Hepatic stellate cell (primary cell): ENCODE results near the gene PEDS1.
A peak's percentile ranks its signal among the peaks of the same experiment; 100 is the strongest.
"Not testable (repeated sequence)": the region's sequence is repeated elsewhere in the genome, so short reads cannot be mapped to it uniquely, and the experiment has no call there.

Experiments used
- DNase-seq: peaks from one replicate; pipeline ENCODE4 v3.0.0; 2011; ENCODE audit warnings: low spot score

PEDS1 gene

DNA sequence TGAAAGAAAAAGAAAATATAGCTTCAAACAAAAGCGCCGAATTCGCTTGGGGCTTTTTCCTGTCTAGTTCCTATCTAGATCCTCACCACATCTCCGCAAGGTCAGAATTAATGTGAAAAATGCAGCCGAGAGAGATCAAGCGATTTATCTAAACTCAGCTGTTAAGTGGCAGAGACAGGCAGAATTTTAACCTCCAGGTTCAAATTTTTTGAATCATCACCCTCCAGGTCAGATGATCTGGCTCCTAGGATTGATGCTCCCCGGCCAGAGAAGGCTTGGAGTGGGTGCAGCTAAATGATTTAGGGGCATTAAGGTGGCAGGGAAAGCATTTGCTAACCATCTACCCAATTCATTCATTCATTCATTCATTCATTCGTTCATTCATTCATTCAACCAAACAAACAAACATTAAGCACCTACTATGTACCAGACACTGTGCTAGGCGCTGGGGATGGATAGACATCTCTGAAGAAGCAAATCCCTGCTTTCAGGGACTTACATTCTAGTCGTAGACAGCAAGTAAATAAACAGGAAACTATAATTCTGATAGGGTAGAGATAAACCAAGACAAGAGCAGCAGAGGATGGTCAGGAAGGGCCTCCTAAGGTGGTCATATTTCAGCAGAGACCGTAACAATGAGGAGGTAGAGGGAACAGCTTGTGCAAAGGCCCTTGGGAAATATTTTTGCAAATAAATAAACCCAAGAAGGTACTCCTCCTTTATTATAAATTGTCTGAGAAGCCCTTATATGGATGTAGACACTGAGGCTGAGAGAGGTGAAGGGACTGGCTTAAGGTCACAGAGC lies 39.9 kb downstream of the PEDS1 start:
- DNase-seq: no peak

DNA sequence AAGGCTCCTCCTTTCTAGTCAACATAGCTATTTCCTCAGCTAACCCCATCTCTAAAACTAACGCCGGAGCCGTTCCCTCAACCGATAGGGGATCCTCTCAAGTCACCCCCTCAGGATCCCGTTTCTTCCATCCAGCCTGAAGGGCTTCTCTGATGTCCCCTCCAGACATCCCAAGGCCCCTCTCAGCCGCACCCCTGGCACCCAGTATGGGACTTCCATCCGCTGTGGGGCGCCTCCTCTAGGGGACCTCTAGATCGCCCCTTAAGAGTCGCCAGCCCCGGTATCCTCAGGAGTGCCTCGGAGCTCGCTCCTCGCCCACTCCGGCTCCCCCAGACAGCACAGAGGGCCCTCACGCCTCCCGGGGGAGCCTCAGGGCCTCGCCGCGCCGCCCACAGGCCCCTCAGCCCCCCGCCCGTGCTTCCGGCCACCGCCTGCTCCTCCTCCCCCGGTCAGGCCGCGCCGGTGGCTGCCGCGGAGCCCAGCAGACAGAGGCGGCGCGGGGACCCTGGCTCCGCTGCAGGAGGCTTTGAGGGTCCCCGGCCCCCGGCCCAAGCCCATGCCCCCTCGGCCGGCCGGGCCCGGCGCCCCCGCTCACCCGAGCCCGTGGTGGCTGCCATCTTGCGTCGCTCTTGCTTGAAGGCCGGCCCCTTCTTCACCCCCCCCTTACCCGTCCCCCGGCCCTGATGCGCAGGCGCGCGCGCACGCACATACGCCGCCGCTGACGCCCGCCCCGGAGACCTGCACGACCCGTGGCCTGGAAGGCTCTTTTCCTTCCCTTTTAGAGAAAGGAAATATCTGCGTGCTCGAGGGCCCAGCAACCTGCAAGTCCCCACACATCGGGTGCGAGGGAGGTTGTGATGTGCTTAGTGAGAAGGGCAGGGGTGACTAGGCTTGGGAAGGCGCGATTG lies 40.8 kb downstream of the PEDS1 start, which contains the start of gene UBE2V1:
UBE2V1 (minus strand) TSS at position 639 of the 908 bp plus-strand sequence; CDS start at position 617, 22 bp downstream.
- peak; percentile 97 for DNase-seq

DNA sequence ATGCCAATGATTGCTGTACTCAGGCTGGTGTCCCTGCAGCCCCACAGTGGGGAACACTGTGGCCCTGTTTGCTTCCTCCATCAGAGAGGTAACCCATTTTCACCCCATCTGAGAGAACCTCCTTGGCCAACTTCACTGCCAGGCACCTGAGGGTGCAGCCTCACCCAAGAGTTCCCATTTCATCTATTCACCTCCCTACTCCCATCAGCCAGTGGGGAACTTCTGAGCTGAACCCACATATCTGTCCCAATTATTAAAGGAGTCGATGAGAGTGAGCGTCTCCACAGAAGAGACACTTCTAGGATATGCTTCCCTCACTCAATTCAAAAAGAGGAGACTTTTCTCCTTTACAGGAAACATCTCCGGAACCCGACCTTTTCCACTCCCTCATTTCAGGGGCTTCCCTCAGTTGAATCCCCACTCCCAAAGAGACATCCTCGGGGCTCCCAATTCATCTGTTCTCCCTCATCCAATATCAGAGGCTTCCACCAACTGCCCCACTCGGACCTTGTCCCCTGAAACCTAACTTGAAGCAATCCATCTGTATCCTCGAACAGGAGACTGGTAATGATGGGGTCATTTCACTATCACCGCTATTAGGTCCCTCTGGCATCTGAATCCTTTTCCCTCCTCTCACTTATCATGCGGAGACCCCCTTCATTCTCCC lies 41.6 kb downstream of the PEDS1 start:
- no peak for DNase-seq

DNA sequence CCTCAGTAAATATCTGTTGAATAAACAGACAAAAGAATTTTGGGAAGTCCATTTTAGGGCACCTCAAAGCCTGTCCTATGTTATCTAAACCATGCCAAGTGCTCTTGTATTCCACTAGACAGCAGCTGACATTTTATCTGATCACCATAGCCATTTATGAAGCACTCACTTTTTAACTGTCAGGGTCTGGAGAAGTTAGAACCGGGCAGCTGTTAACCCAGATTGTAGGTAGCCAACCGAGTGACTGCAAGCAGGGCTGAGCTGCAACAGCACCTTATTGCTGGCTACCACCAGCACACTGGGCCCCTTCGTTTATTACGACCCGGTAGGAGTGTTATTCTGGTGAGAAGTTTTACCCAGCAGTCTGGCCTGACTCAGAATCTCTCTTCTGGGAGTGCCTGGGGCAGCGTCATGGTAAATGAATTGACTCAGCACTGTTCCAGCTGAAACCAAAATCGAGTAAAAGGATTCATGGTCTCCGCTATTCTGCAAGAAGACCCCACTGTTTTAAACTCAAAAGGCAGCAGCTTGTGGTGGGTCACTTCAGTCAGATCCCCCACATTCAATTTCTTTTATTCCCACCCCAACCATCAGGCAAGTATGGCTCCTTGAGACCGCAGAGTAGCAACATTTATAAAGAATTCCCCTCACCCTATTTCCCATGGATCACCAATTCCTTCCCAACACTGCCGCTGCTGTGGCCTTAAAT lies 42.2 kb downstream of the PEDS1 start:
- DNase-seq: peak; percentile 68

DNA sequence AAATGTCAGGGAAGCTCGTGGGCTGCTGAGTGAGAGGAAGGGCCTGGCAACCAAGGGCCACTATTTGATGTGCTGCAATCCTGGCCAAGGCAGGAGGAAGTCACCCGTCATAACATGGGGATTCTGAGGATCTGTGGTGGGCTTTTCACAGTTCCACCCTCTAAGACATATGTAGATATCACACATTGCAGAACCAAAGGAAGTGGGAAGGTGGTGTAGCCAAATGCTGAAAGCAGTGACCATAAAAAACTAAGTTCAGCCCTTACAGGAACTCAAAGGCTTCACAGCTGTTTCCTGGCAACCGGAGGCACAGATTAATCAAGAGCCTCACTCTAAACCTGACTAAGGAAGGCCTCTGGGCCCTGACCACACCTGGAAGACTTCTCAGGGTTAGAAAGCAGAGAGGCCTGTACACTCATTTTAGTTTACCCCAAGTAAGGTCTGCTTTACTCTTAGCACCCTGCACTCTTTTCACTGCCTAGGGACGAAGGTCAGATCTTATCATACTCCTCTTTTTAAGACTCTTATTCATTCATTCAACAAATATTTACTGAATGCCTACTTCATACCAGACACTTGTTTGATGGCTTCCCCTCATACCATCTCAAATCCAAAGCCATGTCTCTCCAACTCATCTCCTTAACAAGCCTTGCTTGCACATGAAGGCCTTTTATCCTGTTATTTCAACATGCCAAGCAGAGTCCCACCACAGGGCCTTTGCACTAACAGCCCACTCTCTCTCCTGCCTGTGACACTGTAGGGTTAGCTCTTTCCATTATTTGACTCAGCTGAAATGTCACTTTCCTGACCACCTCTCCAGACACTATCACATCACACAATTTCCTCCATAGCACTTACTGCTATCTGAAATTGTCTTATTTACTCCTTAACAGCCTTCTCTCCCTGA lies 43.1 kb downstream of the PEDS1 start:
- no peak for DNase-seq

DNA sequence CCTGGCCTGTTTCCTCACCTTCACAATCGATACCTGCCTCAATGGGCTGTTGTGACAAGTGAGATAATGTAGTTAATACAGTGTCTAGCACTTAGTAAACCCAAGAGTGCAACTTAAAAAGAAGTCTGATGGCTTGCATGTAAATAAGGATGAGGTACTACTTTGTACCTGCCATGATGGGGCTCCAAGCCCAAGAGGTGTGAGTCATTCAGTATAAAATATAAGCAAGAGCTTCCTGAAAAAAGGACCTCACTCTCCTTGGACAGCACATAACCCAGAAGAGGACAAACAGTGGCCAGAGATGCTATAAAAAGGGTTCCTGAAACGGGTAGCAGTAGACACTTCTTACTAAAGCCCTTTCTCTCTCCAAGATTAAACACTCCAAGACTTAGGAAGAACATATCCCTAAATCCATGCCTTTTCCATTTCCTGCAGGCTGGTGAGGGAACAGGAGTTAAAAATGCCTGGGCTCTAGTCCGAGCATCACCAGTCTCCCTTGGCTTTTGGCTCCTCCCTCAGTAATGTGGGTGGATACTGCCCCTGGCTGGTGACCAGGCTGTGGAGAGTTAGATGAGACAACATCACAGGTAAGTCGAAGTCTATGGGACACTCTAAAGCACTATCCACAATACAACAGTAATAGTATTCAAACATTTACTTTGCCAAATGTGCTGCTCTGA lies 44.8 kb downstream of the PEDS1 start:
- DNase-seq: no peak

DNA sequence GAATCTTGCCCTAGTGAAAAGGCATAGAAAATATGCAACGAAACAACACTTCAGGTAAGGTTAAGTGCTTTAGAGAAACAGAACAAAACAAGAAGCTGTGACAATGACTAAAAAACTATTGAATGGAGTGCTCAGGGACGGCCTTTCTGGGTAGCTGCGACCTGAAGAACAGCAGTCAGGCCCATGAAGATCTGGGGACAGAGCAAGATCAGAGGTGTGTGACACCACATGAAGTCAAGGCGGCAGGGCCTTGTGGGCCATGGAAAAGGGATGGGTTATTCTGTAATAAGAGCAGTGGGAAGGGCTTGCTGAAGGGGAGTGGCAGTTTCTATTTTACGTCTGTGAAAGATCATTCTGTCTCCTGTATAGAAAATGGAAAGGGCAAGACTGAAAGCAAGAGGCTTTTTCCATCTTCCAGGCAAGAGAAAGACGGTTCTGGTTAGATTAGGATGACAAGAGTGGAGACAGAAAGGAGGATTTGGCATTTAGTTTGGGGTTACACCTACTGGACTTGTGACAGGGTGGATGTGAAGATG lies 45.7 kb downstream of the PEDS1 start:
- DNase-seq: no peak

DNA sequence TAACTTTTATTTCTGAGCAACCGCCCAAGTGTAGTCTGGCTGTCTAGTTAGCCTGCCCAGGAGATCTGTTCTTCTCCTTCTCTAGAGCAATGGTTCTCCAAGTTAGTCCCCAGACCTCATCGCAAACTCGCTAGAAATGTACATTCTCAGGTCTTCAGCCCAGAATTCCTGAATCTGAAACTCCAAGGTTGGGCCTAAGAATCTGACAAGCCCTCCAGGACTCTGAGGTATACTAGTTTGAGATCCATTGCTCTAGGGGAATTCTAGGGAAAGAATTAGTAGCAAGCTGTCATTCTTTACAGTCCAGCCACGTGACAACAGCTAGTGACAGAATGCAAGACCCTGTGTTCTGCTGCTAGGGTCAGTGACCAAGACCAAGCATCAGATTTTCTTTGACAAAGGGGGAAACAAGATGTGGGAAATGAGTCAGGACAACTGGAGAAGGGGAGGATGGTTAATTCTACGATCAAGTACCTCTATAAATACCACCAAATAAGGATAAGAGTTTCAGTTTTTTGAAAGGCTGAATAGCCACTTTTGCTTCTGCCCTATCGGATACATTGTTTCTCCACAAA lies 46.4 kb downstream of the PEDS1 start:
- no peak for DNase-seq

DNA sequence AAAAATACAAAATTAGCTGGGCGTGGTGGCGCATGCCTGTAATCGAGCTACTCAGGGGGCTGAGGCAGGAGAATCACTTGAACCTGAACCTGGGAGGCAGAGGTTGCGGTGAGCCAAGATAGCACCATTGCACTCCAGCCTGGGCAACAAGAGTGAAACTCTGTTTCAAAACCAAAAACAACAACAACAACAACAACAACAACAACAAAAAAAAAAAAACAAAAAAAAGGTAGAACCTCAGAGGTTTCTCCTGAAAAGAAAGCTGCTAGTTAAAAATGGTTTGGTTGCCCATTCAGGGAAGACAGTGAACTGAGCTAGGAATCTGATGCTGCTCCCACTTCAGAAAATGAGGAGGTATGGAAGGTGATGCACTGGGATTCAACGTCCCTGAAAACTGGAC lies 46.9 kb downstream of the PEDS1 start:
- DNase-seq: not testable (repeated sequence)
